Esophagus muscularis mucosa (tissue), 3 donors: Measurements from ENCODE around the gene OR52E4.

Experiments
- CTCF ChIP-seq, 3 experiments: fragments of 200-600 bp in 2 of 3; fragments of 450-650 bp in 1 of 3; sonication (generic) in 2 of 3; IDR thresholded peaks; one replicate each; pipeline ENCODE4 v1.5.1; 2017 to 2019; ENCODE audit warnings: antibody characterized with exemption in 3 of 3, mild to moderate bottlenecking in 2 of 3, moderate library complexity in 1 of 3
- POLR2A ChIP-seq: fragments of 450-650 bp; IDR thresholded peaks from one replicate; pipeline ENCODE4 v1.6.1; 2017; ENCODE audit warnings: antibody characterized with exemption, moderate library complexity, mild to moderate bottlenecking, low read depth

- TF ChIP-seq CTCF (IDR thresholded peaks at IDR 0.05) (no peak), POLR2A (no peak)
Measured at GRCh38 chr11:5899534-5899933, 19.1 kb downstream of the OR52E4 start.
